NT2/D1 (cell line): ENCODE data around the gene GPR35.
A peak's percentile ranks its signal among the peaks of the same experiment; 100 is the strongest.

Experiments
- DNase-seq: peaks from one replicate; pipeline ENCODE4 v3.0.0-alpha.2; 2011; ENCODE audit warnings: low read depth, low spot score
- H3K27me3 ChIP-seq: 2 replicates; pipeline ENCODE4 v1.6.0; 2011; ENCODE audit warnings: mild to moderate bottlenecking; ENCODE audit not compliant: insufficient read length, insufficient read depth
- H3K36me3 ChIP-seq: 2 replicates; pipeline ENCODE4 v1.6.1; 2011; ENCODE audit warnings: mild to moderate bottlenecking, low read length, mixed read lengths; ENCODE audit not compliant: insufficient read depth, insufficient read length
- H3K4me1 ChIP-seq: 2 replicates; pipeline ENCODE4 v1.5.1; 2011; ENCODE audit not compliant: insufficient read depth, insufficient read length
- H3K4me3 ChIP-seq: 2 replicates; pipeline ENCODE4 v1.5.1; 2011; ENCODE audit warnings: low read depth; ENCODE audit not compliant: insufficient read length
- H3K9ac ChIP-seq: 2 replicates; pipeline ENCODE4 v1.6.0; 2011; ENCODE audit warnings: low read depth; ENCODE audit not compliant: insufficient read length
- H3K9me3 ChIP-seq: 2 replicates; pipeline ENCODE4 v1.5.1; 2011; ENCODE audit warnings: mild to moderate bottlenecking, low read length; ENCODE audit not compliant: insufficient read depth
- SUZ12 ChIP-seq: IDR thresholded peaks from 2 replicates; pipeline ENCODE4 v1.6.1; 2011; ENCODE audit not compliant: insufficient read length, insufficient read depth; ENCODE audit errors: extremely low read depth
- YY1 ChIP-seq: IDR thresholded peaks from 2 replicates; pipeline ENCODE4 v1.6.1; 2011; ENCODE audit not compliant: insufficient read length, insufficient read depth
- ZNF274 ChIP-seq: IDR thresholded peaks from 2 replicates; pipeline ENCODE4 v1.6.1; 2011; ENCODE audit warnings: mild to moderate bottlenecking, low read depth, low read length

The GPR35 gene

DNA sequence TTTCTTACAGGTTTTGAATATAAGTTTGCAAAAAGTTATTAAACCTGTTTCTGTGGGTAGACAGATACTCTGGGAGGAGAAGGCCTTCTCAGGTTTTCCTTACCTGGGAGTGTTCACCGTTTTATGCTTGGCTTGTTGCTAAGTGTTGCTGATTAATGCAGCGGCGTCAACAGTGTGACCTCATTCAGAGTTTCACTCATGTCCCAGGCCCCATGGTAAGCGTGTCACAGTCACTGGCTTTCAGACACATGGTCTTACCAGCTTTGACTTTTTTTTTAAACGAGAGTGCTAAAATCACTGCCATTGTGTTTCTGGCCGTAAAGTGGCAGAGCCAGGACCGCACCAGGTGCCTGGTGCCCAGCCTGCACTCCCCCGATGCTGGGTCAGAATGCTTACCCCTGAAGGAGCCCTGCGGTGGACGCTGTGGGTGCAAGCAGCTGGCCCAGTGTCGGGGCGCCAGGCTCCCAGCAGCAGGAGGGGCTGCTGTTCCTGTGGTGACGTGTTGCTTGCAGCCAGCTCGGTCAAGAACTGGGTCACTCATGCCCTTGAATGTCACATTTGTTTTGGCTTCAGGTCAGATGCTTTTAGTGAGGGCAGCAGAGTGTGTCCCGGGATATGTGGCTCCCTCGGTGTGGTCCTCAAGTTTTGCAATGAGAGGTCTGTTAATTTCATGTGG, 35.3 kb upstream of the GPR35 start:
- H3K9ac ChIP-seq, result peak overlapping the region; percentile 61
- H3K4me1 ChIP-seq, result peaks cover 13% of the 10 kb centered on the region
- H3K36me3 ChIP-seq, result peaks cover 54% of the 10 kb centered on the region
- H3K4me3 ChIP-seq, result no peak overlapping the region
- H3K27me3 ChIP-seq, result peaks cover 3% of the 10 kb centered on the region
- no peaks in the 10 kb centered on the region for H3K9me3 ChIP-seq
- DNase-seq, result no peak
- no peak for TF ChIP-seq SUZ12
- TF ChIP-seq ZNF274, result no peak

DNA sequence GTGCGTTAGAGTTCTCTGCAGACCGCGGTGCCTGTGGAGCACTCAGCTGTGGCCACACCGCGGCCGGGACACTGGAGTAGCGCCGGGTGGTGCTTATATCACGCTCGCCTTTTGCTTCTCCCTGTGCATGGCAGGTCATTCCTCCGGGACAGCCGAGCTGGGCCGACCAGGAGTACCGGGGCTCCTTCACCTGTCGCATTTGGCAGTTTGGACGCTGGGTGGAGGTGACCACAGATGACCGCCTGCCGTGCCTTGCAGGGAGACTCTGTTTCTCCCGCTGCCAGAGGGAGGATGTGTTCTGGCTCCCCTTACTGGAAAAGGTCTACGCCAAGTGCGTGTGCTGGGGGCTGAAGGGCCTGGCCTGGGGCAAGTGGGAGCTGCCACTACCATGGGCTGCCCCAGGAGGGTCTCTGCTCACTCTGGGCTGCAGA, 34.6 kb upstream of the GPR35 start:
- H3K9ac ChIP-seq, result peak overlapping the region; percentile 6
- peaks cover 57% of the 10 kb centered on the region for H3K36me3 ChIP-seq
- no peak for DNase-seq

DNA sequence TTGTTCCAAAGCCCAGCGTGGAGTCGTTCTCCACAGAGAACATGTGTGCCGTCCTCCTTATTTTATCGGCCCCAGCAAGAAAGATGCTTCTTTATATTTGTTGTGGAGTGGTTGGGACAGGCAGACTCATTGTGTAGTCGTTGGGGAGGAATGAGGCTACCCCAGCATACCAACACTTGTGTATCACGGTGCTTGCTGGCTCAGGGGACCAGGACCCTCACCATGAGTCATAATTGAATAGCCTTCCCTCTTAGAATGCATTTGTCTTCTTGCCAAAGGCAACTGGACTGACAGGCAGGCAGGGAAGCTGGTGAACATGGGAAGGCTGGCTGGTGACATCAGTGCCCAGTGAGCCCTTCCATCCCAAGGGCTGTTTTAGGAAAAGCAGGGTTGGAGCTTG, 34.1 kb upstream of the GPR35 start:
- TF ChIP-seq SUZ12 (no peak), YY1 (no peak), ZNF274 (no peak)

More for the DNA sequence above, 34.6 kb upstream of the GPR35 start:
- TF ChIP-seq YY1, result no peak
- TF ChIP-seq SUZ12, result no peak
- no peak overlapping the region for H3K4me3 ChIP-seq
- no peaks in the 10 kb centered on the region for H3K9me3 ChIP-seq
- peaks cover 3% of the 10 kb centered on the region for H3K27me3 ChIP-seq
- peaks cover 16% of the 10 kb centered on the region for H3K4me1 ChIP-seq

DNA sequence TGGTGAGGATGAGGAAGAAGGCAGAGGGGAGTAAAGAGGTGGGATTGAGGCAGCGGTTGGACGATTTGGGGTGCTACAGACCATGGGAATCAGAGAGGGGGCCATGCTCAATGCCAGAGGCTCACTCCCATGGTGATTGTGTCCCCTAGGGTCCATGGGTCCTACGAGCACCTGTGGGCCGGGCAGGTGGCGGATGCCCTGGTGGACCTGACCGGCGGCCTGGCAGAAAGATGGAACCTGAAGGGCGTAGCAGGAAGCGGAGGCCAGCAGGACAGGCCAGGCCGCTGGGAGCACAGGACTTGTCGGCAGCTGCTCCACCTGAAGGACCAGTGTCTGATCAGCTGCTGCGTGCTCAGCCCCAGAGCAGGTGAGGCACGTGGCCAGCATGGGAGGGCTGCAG, 33.5 kb upstream of the GPR35 start:
- H3K27me3 ChIP-seq, result peaks cover 3% of the 10 kb centered on the region
- no peak overlapping the region for H3K4me3 ChIP-seq
- H3K4me1 ChIP-seq, result peaks cover 16% of the 10 kb centered on the region
- H3K9me3 ChIP-seq, result no peaks in the 10 kb centered on the region
- H3K36me3 ChIP-seq, result peaks cover 68% of the 10 kb centered on the region
- DNase-seq, result no peak
- no peak overlapping the region for H3K9ac ChIP-seq
- no peak for TF ChIP-seq SUZ12
- TF ChIP-seq ZNF274, result no peak

More for the DNA sequence above, 34.1 kb upstream of the GPR35 start:
- Histone ChIP-seq H3K9ac (no peak overlapping the region), H3K27me3 (peaks cover 3% of the 10 kb centered on the region), H3K9me3 (no peaks in the 10 kb centered on the region), H3K36me3 (peaks cover 62% of the 10 kb centered on the region), H3K4me3 (no peak overlapping the region), H3K4me1 (peaks cover 16% of the 10 kb centered on the region)
- no peak for DNase-seq

DNA sequence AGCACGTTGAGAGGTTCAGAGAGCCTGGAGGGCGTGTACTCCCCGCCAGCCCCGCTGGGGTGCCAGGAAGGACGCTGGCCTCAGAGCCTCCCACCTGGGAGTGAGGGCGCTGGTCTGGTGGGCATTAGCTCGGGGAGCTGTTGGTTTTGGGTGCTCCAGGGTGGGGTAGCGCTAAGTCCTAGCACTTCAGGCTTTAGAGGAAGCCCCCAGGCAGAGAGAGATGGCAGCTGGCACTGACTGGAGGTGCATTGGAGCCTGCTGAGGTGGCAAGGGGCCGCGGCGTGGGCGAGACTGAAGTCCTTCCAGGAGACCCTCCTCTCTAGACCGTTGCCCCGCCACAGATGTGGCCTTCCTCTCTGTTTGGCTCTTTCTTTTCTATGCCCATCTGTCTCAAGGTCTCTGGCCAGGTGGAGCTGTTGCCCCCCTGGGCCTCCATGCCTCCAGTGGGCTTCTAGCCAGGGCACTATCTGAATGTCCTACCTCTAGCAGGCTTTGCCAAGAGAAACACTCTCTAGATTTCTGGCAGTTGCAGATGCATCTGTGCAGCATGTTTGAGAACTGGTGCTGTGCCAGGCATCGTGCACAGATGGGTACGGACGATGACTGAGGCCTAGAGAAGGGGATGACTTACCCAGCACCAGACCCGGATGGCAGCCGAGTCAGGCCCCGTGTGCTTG, 32.1 kb upstream of the GPR35 start:
- H3K9me3 ChIP-seq, result no peaks in the 10 kb centered on the region
- H3K9ac ChIP-seq, result no peak overlapping the region
- DNase-seq, result no peak
- peaks cover 12% of the 10 kb centered on the region for H3K4me1 ChIP-seq
- peaks cover 81% of the 10 kb centered on the region for H3K36me3 ChIP-seq
- TF ChIP-seq ZNF274 (no peak), YY1 (no peak), SUZ12 (no peak)
- no peaks in the 10 kb centered on the region for H3K27me3 ChIP-seq
- no peak overlapping the region for H3K4me3 ChIP-seq

DNA sequence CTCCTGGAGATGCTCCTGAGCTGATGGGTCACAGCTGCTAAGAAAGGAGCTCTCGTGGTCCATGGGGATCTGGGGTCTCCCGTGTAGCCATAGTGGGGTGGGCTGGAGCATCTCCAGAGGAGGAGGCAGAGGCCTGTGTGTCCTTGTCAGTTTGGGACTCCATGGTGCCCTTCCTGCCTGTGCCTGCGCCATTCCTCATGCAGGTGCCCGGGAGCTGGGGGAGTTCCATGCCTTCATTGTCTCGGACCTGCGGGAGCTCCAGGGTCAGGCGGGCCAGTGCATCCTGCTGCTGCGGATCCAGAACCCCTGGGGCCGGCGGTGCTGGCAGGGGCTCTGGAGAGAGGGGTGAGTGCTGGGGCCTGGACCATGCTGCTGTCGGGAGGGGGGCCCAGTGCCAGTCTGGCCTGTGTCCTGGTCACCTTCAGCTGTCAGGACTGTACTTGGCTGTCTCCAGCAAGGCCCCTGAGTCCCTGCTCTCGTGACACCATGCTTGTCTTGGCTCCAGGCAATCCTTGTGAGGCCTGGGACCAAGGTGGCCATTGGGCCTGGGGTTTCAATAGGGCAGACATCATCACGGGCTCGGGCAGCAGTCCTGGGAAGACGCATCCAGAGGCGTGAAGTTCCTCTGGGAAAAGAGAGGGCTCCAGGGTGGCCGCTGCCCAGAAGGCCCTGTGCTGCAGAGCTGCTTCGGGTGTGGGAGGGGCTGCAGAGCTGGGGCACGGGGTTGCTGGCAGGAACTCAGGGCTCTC, 31.4 kb upstream of the GPR35 start:
- Histone ChIP-seq H3K36me3 (peaks cover 88% of the 10 kb centered on the region), H3K9ac (no peak overlapping the region), H3K4me3 (no peak overlapping the region), H3K4me1 (peaks cover 8% of the 10 kb centered on the region), H3K9me3 (no peaks in the 10 kb centered on the region), H3K27me3 (no peaks in the 10 kb centered on the region)
- no peak for TF ChIP-seq YY1
- no peak for TF ChIP-seq ZNF274
- no peak for TF ChIP-seq SUZ12
- DNase-seq, result no peak
